Measurements from ENCODE around the gene P2RX3.

DNA sequence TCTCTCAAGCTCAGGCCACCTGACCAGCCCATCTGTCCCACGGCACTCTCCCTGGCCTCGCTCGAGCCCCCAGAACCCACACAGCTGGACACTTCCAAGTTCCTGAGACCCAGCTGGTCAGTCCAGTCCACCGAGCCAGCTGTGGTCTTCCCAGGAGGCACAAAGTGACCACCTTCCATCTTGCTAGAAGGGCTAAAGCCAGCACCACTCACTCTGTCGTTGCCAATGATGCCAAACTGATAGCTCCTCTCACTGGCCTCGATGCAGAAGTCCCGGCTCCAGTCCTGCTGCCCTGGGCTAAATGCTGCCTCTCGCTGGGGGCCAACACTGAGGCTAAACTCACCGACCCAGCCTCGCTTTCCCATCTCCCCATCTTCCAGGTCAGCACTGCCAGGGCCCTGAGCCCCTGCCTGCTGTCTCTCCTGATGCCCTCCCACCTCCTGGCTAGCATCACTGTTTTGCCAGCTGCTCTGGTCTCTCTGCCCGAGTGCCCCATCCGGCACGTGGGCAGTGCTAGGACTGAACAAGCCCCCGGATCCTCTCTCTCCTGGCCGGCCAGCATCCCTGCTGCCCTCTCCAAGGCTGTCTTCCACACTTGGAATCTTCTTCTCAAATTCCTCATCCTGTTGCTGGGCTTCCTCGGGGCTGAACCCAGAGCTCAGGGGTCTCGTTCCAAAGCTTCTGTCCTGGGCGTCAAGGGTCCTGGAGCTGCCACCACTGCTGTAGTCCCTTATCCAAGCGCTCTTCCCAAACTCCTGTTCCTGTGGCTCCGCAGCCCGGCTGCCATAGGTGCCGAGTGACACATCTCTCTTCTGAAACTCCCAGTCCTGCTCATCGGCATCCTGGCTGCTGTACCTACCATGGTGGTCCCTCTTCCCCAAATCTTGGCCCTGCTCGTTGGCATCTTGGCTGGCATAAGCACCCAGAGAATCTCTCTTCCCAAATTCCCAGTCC is 28.8 kb upstream of the P2RX3 start:
- TF ChIP-seq, protein P1, sequence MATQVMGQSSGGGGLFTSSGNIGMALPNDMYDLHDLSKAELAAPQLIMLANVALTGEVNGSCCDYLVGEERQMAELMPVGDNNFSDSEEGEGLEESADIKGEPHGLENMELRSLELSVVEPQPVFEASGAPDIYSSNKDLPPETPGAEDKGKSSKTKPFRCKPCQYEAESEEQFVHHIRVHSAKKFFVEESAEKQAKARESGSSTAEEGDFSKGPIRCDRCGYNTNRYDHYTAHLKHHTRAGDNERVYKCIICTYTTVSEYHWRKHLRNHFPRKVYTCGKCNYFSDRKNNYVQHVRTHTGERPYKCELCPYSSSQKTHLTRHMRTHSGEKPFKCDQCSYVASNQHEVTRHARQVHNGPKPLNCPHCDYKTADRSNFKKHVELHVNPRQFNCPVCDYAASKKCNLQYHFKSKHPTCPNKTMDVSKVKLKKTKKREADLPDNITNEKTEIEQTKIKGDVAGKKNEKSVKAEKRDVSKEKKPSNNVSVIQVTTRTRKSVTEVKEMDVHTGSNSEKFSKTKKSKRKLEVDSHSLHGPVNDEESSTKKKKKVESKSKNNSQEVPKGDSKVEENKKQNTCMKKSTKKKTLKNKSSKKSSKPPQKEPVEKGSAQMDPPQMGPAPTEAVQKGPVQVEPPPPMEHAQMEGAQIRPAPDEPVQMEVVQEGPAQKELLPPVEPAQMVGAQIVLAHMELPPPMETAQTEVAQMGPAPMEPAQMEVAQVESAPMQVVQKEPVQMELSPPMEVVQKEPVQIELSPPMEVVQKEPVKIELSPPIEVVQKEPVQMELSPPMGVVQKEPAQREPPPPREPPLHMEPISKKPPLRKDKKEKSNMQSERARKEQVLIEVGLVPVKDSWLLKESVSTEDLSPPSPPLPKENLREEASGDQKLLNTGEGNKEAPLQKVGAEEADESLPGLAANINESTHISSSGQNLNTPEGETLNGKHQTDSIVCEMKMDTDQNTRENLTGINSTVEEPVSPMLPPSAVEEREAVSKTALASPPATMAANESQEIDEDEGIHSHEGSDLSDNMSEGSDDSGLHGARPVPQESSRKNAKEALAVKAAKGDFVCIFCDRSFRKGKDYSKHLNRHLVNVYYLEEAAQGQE (tag by site-specific recombination; IDR thresholded peaks at IDR 0.05) = no peak
- no peak for TF ChIP-seq YY1 (tag by site-specific recombination; IDR thresholded peaks at IDR 0.05)
- no peak for TF ChIP-seq ZBTB1 (tag by site-specific recombination; IDR thresholded peaks at IDR 0.05)
